MV-4-11 (cell line): Measurements from ENCODE around the gene DNAJC12.
"Not testable (repeated sequence)": the region's sequence is repeated elsewhere in the genome, so short reads cannot be mapped to it uniquely, and the experiment has no call there.

Source experiments
- DNase-seq: peaks from one replicate; lab custom pipeline; 2025; lab: John Stamatoyannopoulos, UW

DNAJC12 gene

GRCh38 chr10:67839511-67839910 lies 1.5 kb upstream of the DNAJC12 start:
- DNase-seq: not testable (repeated sequence)

GRCh38 chr10:67836972-67837371 lies 1.0 kb downstream of the DNAJC12 start:
- DNase-seq: no peak

- no peak for DNase-seq
These were observed 1.5 kb downstream of the DNAJC12 start for GRCh38 chr10:67836488-67836887.

GRCh38 chr10:67835541-67836394 lies 2.2 kb downstream of the DNAJC12 start:
- not testable (repeated sequence) for DNase-seq

- no peak for DNase-seq
These were observed 3.6 kb downstream of the DNAJC12 start for GRCh38 chr10:67834375-67834774.

GRCh38 chr10:67827811-67828210 lies 10.2 kb downstream of the DNAJC12 start:
- DNase-seq: no peak

- no peak for DNase-seq
These were observed 18.2 kb downstream of the DNAJC12 start for GRCh38 chr10:67819768-67820204.

GRCh38 chr10:67818323-67818722 lies 19.7 kb downstream of the DNAJC12 start:
- no peak for DNase-seq

GRCh38 chr10:67816719-67817118 lies 21.3 kb downstream of the DNAJC12 start:
- DNase-seq: no peak

- DNase-seq: no peak
These were observed 22.4 kb downstream of the DNAJC12 start for GRCh38 chr10:67815571-67816059.

GRCh38 chr10:67812007-67812406 lies 26.0 kb downstream of the DNAJC12 start:
- no peak for DNase-seq

- no peak for DNase-seq
These were observed 28.9 kb downstream of the DNAJC12 start for GRCh38 chr10:67809107-67809506.

- no peak for DNase-seq
These were observed 29.3 kb downstream of the DNAJC12 start for GRCh38 chr10:67808704-67809103.

- no peak for DNase-seq
These were observed 30.0 kb downstream of the DNAJC12 start for GRCh38 chr10:67807855-67808456.

GRCh38 chr10:67804395-67804678 lies 33.7 kb downstream of the DNAJC12 start:
- no peak for DNase-seq

- no peak for DNase-seq
These were observed 34.2 kb downstream of the DNAJC12 start for GRCh38 chr10:67803588-67804394.

GRCh38 chr10:67802767-67803538 lies 35.0 kb downstream of the DNAJC12 start:
- DNase-seq: no peak

- DNase-seq: no peak
These were observed 36.9 kb downstream of the DNAJC12 start for GRCh38 chr10:67801118-67801517.

GRCh38 chr10:67794909-67795460 lies 43.0 kb downstream of the DNAJC12 start:
- no peak for DNase-seq

- no peak for DNase-seq
These were observed 43.7 kb downstream of the DNAJC12 start for GRCh38 chr10:67794256-67794655.

GRCh38 chr10:67793313-67793712 lies 44.7 kb downstream of the DNAJC12 start:
- no peak for DNase-seq

- no peak for DNase-seq
These were observed 45.3 kb downstream of the DNAJC12 start for GRCh38 chr10:67792653-67793052.
